A673 (cell line): ENCODE results near the gene HDAC4. TPM values are rescaled to one million over a fixed set of nuclear protein-coding genes. Genes with fewer than 3 reads are reported as not detected.

Source experiments
- BruUV-seq: library from RNA; stranded (reverse); fragments of 400-500 nt; replicated peaks from 2 replicates; lab custom pipeline; 2021; lab: Mats Ljungman, UMichigan
- CTCF ChIA-PET: fragments of 300-600 bp; sonication (Branson Sonifier 250); formaldehyde crosslinking; loops from one replicate; lab custom pipeline; 2022; ENCODE audit warnings: antibody characterized with exemption; lab: Charles Lee
- POLR2A ChIA-PET: fragments of 300-600 bp; sonication (Branson Sonifier 250); formaldehyde crosslinking; loops from one replicate; lab custom pipeline; 2022; ENCODE audit warnings: antibody characterized with exemption; ENCODE audit not compliant: low non-redundant PET; lab: Charles Lee
- DNase-seq: peaks from one replicate; pipeline ENCODE4 v3.0.0-alpha.2; 2015; ENCODE audit warnings: low spot score
- H3K27ac ChIP-seq: fragments of 200-600 bp; sonication (generic); 2 replicates; pipeline ENCODE4 v1.5.1; 2016; ENCODE audit warnings: mixed run types, low read depth, mild to moderate bottlenecking, mixed read lengths, antibody characterized with exemption, low read length; ENCODE audit not compliant: poor library complexity, severe bottlenecking
- H3K27me3 ChIP-seq: fragments of 200-600 bp; sonication (generic); replicated peaks from 2 replicates; pipeline ENCODE4 v1.6.1; 2017; ENCODE audit warnings: mixed run types, low read depth, mild to moderate bottlenecking, mixed read lengths, antibody characterized with exemption, low read length; ENCODE audit not compliant: insufficient read depth, poor library complexity
- H3K36me3 ChIP-seq: fragments of 200-600 bp; sonication (generic); 2 replicates; pipeline ENCODE4 v1.6.1; 2016; ENCODE audit warnings: mixed run types, mild to moderate bottlenecking, mixed read lengths, antibody characterized with exemption, low read length; ENCODE audit not compliant: insufficient read depth, poor library complexity, severe bottlenecking
- H3K4me1 ChIP-seq: fragments of 200-600 bp; sonication (generic); 2 replicates; pipeline ENCODE4 v1.6.1; 2017; ENCODE audit warnings: mixed run types, mild to moderate bottlenecking, mixed read lengths, antibody characterized with exemption, low read length; ENCODE audit not compliant: insufficient read depth, poor library complexity, severe bottlenecking
- H3K4me3 ChIP-seq: fragments of 200-600 bp; sonication (generic); 2 replicates; pipeline ENCODE4 v1.5.1; 2016; ENCODE audit warnings: low read depth, mixed run types, mild to moderate bottlenecking, mixed read lengths, low read length; ENCODE audit not compliant: poor library complexity, severe bottlenecking
- H3K9me3 ChIP-seq: fragments of 200-600 bp; sonication (generic); 2 replicates; pipeline ENCODE4 v1.6.1; 2016; ENCODE audit warnings: mixed run types, low read depth, mild to moderate bottlenecking, mixed read lengths, antibody characterized with exemption, low read length; ENCODE audit not compliant: poor library complexity, severe bottlenecking
- EZH2 ChIP-seq: fragments of 200-600 bp; sonication (generic); IDR thresholded peaks from 2 replicates; pipeline ENCODE4 v1.6.1; 2017; ENCODE audit warnings: borderline replicate concordance, low read depth, mild to moderate bottlenecking, mixed read lengths, antibody characterized with exemption, low read length; ENCODE audit not compliant: poor library complexity, severe bottlenecking
- intact Hi-C: fragments of 100-400 bp; cut with micrococcal nuclease; formaldehyde crosslinking; loops from one replicate; pipeline ENCODE4 v1.10.0; 2022; ENCODE audit not compliant: unreplicated experiment
- total RNA-seq: library from RNA; stranded (reverse); gene quantifications from 2 replicates; pipeline ENCODE4 v1.2.3, GENCODE V29; 2021
- TF ChIP-seq, protein P1 (sequence below): fragments of 300-800, 200-600 bp; sonication (generic); conservative IDR thresholded peaks from 2 replicates; pipeline ENCODE4 v1.5.1; 2017; ENCODE audit warnings: low read depth, mild to moderate bottlenecking, antibody characterized with exemption, low read length, moderate library complexity, mixed read lengths

The HDAC4 gene
- total RNA-seq, 1 experiment from 2014 or later = 40.0 TPM

DNA sequence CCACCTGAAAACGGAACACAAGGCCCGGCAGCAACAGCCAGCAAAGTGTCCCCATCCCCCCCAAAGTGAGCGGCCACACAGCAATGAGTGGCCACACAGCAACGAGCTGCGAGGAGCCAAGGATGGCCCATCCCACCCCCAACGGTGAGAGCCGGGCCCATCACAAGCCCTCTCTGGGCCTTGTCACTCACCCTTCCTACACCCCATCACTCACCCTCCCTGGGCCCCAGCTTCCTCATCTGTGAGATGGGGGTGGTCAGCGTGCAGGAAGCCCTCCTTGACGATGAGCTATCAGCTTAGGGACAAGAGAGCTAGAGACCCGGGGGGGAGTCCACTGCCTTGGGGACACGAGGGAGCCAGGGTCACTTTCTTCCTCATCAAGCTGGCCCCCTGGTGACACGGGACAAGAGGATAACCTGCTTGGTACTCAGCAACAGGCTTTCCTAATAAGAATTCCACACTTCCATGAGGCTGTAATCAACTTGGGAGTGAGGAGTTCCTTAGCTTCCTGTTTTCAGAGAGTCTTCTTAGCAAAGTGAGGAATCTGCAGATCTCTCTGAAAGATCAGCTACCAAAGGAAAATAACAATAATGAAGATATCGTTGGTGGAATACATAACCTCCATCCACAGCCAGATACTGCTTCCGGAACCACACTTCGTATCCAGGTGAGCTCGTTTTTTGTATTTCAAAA lies 92.8 kb downstream of the HDAC4 start:
- ChIA-PET POLR2A (no interaction called here), CTCF (no interaction called here)
- Histone ChIP-seq H3K4me3 (no peak overlapping the region), H3K27ac (no peak overlapping the region), H3K9me3 (no peaks in the 10 kb centered on the region), H3K27me3 (no peaks in the 10 kb centered on the region), H3K4me1 (no peaks in the 10 kb centered on the region), H3K36me3 (no peaks in the 10 kb centered on the region)
- intact Hi-C loops = no loop called here
- no peak for DNase-seq
- TF ChIP-seq, protein P1, sequence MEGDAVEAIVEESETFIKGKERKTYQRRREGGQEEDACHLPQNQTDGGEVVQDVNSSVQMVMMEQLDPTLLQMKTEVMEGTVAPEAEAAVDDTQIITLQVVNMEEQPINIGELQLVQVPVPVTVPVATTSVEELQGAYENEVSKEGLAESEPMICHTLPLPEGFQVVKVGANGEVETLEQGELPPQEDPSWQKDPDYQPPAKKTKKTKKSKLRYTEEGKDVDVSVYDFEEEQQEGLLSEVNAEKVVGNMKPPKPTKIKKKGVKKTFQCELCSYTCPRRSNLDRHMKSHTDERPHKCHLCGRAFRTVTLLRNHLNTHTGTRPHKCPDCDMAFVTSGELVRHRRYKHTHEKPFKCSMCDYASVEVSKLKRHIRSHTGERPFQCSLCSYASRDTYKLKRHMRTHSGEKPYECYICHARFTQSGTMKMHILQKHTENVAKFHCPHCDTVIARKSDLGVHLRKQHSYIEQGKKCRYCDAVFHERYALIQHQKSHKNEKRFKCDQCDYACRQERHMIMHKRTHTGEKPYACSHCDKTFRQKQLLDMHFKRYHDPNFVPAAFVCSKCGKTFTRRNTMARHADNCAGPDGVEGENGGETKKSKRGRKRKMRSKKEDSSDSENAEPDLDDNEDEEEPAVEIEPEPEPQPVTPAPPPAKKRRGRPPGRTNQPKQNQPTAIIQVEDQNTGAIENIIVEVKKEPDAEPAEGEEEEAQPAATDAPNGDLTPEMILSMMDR = no peak
- no peak for TF ChIP-seq EZH2
- no TSS peak for BruUV-seq

DNA sequence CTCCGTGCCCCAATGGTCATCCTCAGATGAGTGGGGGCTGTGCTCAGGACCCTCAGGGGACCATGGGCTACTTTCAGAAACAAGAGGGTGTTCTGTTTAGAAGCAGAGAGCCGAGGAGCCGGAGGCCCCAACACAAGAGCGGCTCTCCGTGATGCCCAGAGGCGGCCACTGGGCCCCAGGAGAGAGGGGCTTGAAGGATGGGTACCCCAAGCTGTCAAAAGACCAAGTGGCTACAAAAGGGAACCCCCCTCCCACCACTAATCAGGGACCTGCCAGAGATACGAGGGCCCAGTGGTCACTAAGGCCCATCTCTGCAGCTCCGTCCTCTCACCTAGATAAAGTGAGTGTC lies 93.6 kb downstream of the HDAC4 start:
- no peak overlapping the region for H3K4me3 ChIP-seq
- H3K27ac ChIP-seq = no peak overlapping the region
- H3K4me1 ChIP-seq = no peaks in the 10 kb centered on the region
- POLR2A ChIA-PET = no interaction called here
- no peak for TF ChIP-seq EZH2
- TF ChIP-seq, protein P1 = no peak
- no peak for DNase-seq
- H3K27me3 ChIP-seq = no peaks in the 10 kb centered on the region
- CTCF ChIA-PET = no interaction called here
- no TSS peak for BruUV-seq
- intact Hi-C loops = no loop called here
- no peaks in the 10 kb centered on the region for H3K36me3 ChIP-seq
- H3K9me3 ChIP-seq = no peaks in the 10 kb centered on the region

GRCh38 chr2:239306274-239307220 lies 94.3 kb downstream of the HDAC4 start:
- no peak overlapping the region for H3K4me3 ChIP-seq
- H3K4me1 ChIP-seq = no peaks in the 10 kb centered on the region
- H3K27ac ChIP-seq = no peak overlapping the region
- intact Hi-C loops = no loop called here
- no peak for DNase-seq
- ChIA-PET POLR2A (no interaction called here), CTCF (no interaction called here)
- TF ChIP-seq, protein P1 = no peak
- TF ChIP-seq EZH2 = no peak
- no peaks in the 10 kb centered on the region for H3K27me3 ChIP-seq
- H3K36me3 ChIP-seq = no peaks in the 10 kb centered on the region
- BruUV-seq = no TSS peak
- H3K9me3 ChIP-seq = no peaks in the 10 kb centered on the region
